Sigmoid colon (tissue), 4 donors: Measurements from ENCODE around the gene TIPIN.

Experiments
- POLR2AphosphoS5 ChIP-seq, 4 donors: sonication (generic); formaldehyde crosslinking; IDR thresholded peaks; one replicate each; pipeline ENCODE4 v1.6.1; 2017; ENCODE audit warnings: antibody characterized with exemption in 4 of 4
- TF ChIP-seq, protein P1 (sequence below), 4 experiments: fragments of 450-650 bp in 3 of 4; fragments of 200-600 bp in 1 of 4; IDR thresholded peaks; one replicate each; pipeline ENCODE4 v1.5.1; 2016 to 2019; ENCODE audit warnings: antibody characterized with exemption in 4 of 4, mild to moderate bottlenecking in 3 of 4, moderate library complexity in 2 of 4

- TF ChIP-seq, protein P1, sequence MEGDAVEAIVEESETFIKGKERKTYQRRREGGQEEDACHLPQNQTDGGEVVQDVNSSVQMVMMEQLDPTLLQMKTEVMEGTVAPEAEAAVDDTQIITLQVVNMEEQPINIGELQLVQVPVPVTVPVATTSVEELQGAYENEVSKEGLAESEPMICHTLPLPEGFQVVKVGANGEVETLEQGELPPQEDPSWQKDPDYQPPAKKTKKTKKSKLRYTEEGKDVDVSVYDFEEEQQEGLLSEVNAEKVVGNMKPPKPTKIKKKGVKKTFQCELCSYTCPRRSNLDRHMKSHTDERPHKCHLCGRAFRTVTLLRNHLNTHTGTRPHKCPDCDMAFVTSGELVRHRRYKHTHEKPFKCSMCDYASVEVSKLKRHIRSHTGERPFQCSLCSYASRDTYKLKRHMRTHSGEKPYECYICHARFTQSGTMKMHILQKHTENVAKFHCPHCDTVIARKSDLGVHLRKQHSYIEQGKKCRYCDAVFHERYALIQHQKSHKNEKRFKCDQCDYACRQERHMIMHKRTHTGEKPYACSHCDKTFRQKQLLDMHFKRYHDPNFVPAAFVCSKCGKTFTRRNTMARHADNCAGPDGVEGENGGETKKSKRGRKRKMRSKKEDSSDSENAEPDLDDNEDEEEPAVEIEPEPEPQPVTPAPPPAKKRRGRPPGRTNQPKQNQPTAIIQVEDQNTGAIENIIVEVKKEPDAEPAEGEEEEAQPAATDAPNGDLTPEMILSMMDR (IDR thresholded peaks at IDR 0.05): no peak
- no peak for TF ChIP-seq POLR2AphosphoS5 (IDR thresholded peaks at IDR 0.05)
Measured at GRCh38 chr15:66326051-66326450, 30.4 kb downstream of the TIPIN start.
